ENCODE results near the gene AMOTL2.

Gene AMOTL2

DNA sequence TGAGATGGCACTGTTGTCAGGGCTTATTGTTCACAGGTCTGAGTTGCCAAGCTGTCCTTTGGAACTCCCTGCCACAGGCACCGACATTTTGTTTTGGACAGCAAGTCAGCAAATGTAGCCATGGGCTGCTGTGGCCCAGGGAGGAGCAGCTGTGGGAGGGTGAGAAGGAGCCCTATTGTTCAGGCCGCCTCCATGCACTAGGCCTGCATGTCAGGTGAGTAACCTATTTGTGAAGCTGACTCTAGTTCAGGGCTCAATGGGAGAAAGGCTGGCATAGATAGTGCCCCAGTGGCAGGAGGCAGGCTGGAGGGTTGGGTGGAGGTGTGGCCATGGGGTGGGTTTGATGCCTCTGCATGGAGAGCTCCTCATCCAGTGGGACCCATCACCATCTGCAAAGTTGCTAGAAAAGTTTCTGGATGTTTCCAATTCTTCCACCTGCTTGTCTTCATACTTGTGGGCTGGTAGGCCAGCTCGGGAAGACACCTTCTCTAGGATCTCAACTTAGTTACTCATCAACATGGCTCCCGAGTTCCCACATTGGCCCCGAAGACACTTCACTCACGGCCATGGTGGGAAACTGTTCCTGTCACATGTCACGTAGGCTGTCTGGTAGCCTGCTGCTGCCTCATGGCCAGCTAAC is 19.5 kb downstream of the AMOTL2 start:
- DNase-seq (ENCODE audit: insufficient read length) (no peak), FAIRE-seq (no peak)
- no peak for TF ChIP-seq POLR2AphosphoS5 (IDR thresholded peaks at IDR 0.05; ENCODE audit: low read depth, low read length)
- TF ChIP-seq TAF1 (IDR thresholded peaks at IDR 0.05; ENCODE audit: borderline replicate concordance, low read depth, low read length), result no peak
- no peak for TF ChIP-seq POLR2A (IDR thresholded peaks at IDR 0.05; ENCODE audit: low read depth, low read length)

DNA sequence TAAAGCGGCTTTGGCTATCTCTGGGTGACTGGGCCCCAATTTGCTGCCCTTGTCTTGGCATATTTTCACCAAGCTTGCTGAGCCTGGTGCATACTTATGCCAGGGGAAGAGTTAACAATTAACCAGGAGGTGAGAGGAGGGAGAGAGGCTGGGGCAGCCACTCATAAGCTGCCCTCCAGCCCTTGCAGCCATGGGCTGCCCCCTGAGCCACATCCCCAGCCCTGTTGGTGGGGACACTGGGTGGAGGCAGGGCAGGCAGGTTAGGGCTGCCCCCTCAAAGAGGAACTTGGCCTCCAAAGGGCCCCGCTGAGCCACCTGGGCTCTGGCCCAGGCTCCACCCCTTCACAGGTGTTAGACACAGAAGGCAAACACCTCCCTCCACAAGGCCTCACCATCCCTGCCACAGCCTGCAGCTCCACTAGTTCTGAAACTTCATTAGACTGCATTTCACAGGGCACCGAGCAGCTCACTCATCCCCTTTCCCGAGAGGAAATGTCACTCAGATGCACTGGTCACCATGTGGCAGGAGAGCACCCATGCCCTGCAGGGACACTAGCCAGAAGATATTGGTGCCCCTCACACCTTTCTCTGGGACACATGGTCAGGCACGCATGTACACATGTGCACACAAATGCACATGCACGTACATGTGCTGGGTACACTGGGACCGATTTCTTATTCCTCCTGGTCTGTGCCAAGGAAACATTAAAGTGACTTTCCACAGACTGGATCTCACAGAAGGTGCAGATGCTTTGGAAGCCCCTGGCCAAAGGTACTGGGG is 20.2 kb downstream of the AMOTL2 start:
- DNase-seq (ENCODE audit: insufficient read length), result no peak
- FAIRE-seq, result no peak
- no peak for TF ChIP-seq POLR2A (IDR thresholded peaks at IDR 0.05; ENCODE audit: low read depth, low read length)
- no peak for TF ChIP-seq TAF1 (IDR thresholded peaks at IDR 0.05; ENCODE audit: borderline replicate concordance, low read depth, low read length)
- TF ChIP-seq POLR2AphosphoS5 (IDR thresholded peaks at IDR 0.05; ENCODE audit: low read depth, low read length), result no peak

DNA sequence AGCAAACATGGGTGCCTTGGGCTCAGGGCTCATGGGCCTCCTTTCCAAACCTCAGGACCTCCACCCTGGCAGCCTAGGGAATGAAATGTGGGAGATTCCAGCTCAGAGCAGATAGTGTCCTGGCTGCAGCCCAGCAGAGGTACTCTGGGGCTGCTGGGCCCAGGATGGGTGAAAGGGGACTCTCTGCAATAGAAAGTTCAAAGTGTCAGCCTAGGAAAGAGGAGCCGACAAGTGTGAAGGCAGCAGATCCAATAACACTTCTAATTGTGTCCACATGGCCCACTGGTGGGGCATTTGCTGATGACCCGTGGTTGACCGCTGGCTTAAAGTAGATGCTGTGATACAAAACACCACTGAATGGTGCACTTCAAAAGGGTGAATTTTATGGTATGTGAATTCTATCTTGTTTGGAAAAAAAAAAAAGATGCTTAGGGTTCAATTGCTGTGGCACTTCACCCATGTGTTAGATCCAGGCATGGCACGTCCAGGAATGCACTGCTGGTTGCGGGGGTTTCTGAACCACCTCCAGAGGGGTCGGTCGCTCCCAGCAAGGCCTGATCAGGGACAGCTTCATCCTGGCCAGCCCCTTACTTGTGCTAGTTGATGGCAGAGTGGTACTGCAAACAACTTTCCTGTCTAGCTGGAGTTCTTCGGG is 20.9 kb downstream of the AMOTL2 start:
- DNase-seq (ENCODE audit: insufficient read length) (no peak), FAIRE-seq (no peak)

DNA sequence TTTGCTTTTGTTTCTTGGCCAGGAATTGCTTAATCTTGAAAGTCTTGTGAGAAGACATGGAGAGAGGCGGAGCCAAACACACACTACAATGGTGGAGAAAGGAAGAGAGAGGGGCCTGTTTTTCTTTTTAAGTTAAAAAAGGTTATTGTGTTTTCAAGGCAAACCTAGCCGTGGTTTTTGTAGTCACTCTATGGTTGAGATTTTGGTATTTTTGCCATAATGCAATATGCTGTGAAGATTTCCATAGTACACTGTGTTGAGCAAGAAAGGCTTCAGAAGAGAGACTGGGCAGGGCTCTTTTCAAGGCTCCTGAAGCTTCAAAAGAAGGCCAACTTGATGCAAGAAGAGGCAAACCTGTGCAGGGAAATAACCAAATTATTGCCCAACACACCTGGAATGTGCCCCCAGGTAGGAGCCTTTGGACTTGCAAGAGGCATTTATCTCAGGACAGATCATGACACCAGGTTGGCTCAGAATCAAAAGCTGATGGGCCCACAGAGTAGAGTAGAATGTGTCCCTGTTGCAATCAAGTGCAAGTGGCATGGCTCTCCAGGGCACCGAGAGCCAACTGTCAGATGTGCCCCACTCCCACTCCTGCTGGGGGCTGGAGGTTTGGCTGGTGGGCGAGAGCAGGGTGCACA is 22.1 kb downstream of the AMOTL2 start:
- TF ChIP-seq POLR2A (IDR thresholded peaks at IDR 0.05; ENCODE audit: low read depth, low read length), result no peak
- no peak for TF ChIP-seq POLR2AphosphoS5 (IDR thresholded peaks at IDR 0.05; ENCODE audit: low read depth, low read length)
- TF ChIP-seq TAF1 (IDR thresholded peaks at IDR 0.05; ENCODE audit: borderline replicate concordance, low read depth, low read length), result no peak
- DNase-seq (ENCODE audit: insufficient read length) (no peak), FAIRE-seq (no peak)

More for the DNA sequence above, 20.9 kb downstream of the AMOTL2 start:
- TF ChIP-seq POLR2AphosphoS5 (IDR thresholded peaks at IDR 0.05; ENCODE audit: low read depth, low read length) (no peak), POLR2A (IDR thresholded peaks at IDR 0.05; ENCODE audit: low read depth, low read length) (no peak)

DNA sequence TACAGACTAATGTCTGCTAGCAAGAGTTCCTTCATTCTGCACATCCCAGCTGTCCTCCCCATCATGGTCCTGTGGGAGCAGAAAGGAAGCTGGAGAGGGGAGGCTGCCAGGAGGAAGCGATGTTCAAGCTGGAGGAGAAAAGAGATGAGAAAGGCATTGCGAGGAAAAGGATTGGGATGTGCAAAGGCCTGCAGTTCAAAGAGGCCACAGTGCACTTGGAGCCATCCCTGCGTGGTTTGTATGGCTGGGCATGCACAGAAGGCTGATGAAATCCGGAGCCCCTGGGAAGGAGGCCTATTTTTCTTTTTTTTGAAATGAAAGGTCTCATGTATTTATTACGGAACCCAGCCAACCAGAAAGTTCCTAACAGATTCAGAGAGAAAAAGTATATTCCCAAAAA is 22.8 kb downstream of the AMOTL2 start:
- TF ChIP-seq POLR2A (IDR thresholded peaks at IDR 0.05; ENCODE audit: low read depth, low read length) (no peak), TAF1 (IDR thresholded peaks at IDR 0.05; ENCODE audit: borderline replicate concordance, low read depth, low read length) (no peak), POLR2AphosphoS5 (IDR thresholded peaks at IDR 0.05; ENCODE audit: low read depth, low read length) (no peak)
- DNase-seq (ENCODE audit: insufficient read length), result no peak
- no peak for FAIRE-seq

DNA sequence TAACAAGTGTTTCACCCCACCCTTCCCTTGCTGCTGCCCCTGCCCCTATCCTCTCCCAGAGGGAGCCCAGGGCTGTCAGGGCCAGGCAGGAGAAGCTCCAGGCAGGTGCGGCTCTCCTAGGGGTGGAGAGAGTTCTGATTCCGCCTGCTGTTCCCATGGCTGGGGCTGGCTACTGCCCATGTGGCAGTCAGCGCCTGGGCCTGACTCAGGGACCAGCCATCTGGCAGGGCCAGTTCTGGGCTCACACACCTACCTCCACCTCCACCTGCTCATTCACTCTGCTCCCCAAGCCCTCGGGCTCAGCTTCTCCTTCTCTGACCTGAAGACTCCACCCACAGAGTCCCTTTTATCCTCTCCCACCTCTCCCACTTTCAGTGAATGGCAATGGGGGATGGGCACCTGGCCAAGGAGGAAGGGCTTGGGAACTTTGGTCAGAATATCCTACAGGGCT is 23.4 kb downstream of the AMOTL2 start:
- TF ChIP-seq TAF1 (IDR thresholded peaks at IDR 0.05; ENCODE audit: borderline replicate concordance, low read depth, low read length), result no peak
- no peak for TF ChIP-seq POLR2AphosphoS5 (IDR thresholded peaks at IDR 0.05; ENCODE audit: low read depth, low read length)
- TF ChIP-seq POLR2A (IDR thresholded peaks at IDR 0.05; ENCODE audit: low read depth, low read length), result no peak
- DNase-seq (ENCODE audit: insufficient read length) (no peak), FAIRE-seq (no peak)

DNA sequence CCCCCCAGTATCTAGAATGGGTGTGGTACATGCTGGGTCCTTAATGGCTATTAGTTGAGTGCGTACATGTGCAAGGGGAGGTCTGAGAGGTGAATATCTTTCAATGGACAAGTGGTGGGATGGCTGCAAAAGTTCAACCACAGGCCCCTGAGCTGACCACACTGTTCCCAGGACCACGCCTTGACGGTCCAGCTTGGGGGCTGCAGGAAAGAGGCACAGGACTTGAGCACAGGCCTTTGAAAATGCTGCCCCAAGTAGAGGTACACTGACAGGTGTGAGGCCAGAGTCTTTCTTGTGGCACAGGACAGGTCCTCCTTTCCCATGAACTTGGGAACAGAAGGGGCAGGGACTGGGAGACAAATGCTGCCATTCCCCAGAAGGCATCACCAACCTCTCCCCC is 24.0 kb downstream of the AMOTL2 start:
- DNase-seq (ENCODE audit: insufficient read length), result no peak
- TF ChIP-seq POLR2A (IDR thresholded peaks at IDR 0.05; ENCODE audit: low read depth, low read length), result no peak
- TF ChIP-seq POLR2AphosphoS5 (IDR thresholded peaks at IDR 0.05; ENCODE audit: low read depth, low read length), result no peak
- TF ChIP-seq TAF1 (IDR thresholded peaks at IDR 0.05; ENCODE audit: borderline replicate concordance, low read depth, low read length), result no peak
- FAIRE-seq, result no peak

DNA sequence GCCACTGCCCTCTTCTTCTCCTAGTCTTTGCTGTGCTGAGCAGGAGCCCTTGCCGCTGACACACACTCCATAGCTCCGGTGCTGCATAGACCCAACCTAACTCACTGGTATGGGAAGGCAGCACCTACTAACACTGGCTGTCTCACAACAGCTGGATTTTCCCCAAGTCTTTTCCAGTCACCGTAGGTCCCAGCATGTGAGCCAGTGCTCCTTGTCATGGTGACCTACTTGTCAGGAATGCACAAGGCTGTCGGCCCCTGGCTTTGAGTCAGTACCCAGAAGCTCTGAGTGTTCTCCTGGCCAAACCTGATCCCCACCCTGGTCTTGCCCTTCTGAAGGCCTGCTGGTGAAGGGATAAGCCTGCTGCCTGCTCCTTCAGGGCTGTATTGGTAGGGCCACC is 25.7 kb downstream of the AMOTL2 start:
- TF ChIP-seq TAF1 (IDR thresholded peaks at IDR 0.05; ENCODE audit: borderline replicate concordance, low read depth, low read length) (no peak), POLR2A (IDR thresholded peaks at IDR 0.05; ENCODE audit: low read depth, low read length) (no peak), POLR2AphosphoS5 (IDR thresholded peaks at IDR 0.05; ENCODE audit: low read depth, low read length) (no peak)
- FAIRE-seq, result no peak
- DNase-seq (ENCODE audit: insufficient read length), result no peak

DNA sequence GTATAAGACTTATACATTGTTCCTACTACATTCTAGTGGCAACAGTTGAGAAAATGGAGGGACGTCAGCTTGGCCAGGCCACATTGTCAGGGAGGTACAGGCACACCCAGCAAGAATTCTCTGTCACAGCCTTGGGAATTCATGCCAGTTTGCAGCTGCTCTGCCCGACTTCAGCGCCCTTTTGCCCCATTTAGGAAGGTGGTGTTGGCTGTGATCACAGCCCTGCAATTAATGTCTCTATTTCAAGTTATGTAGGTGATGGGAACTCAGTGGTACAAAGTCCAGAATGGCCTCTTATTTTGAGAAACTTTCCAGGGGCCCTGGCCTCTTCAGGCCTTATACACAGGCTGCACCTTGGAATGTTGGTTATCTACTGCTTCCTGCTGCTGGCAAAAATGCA is 26.7 kb downstream of the AMOTL2 start:
- TF ChIP-seq POLR2AphosphoS5 (IDR thresholded peaks at IDR 0.05; ENCODE audit: low read depth, low read length), result no peak
- TF ChIP-seq POLR2A (IDR thresholded peaks at IDR 0.05; ENCODE audit: low read depth, low read length), result no peak
- no peak for TF ChIP-seq TAF1 (IDR thresholded peaks at IDR 0.05; ENCODE audit: borderline replicate concordance, low read depth, low read length)
- DNase-seq (ENCODE audit: insufficient read length), result no peak
- no peak for FAIRE-seq

DNA sequence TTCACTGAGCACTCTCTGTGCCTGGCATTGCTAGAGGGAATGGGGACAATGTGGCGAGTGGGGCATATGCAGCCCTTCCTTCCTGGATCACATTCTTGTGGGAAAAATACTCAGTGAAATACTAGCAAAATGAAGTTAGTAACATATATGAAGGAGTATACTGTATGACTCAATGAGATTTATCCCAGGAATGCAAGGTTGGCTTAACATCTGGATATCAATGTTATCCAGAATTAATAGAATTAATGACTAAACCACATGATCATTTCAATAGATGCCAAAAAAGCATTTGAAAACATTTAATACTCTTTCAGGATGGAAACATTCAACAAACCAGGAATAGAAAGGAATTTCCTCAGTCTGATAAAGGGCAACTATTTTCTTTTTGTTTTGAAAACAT is 27.5 kb downstream of the AMOTL2 start:
- DNase-seq (ENCODE audit: insufficient read length) (no peak), FAIRE-seq (no peak)

DNA sequence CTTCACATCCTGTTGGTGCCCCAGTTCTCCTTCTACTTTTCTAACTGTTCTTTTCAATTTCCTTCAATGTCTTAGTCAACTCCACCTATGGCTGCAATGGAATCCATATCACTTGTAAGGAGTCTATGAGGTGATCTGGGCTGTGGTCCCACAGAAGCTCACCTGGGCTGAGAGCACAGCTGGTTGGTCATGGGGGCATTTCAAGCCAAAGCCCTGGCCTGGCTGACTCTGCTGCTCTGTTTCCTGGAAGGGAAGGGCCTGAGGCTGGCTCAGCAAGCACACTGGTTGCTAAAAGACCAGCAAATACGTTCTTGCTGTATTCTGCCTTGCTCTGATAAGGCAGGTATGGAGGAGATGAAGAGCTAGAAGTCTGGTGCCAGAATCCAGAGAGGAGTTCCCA is 29.0 kb downstream of the AMOTL2 start:
- DNase-seq (ENCODE audit: insufficient read length) (no peak), FAIRE-seq (no peak)
- TF ChIP-seq POLR2A (IDR thresholded peaks at IDR 0.05; ENCODE audit: low read depth, low read length), result no peak
- no peak for TF ChIP-seq TAF1 (IDR thresholded peaks at IDR 0.05; ENCODE audit: borderline replicate concordance, low read depth, low read length)
- TF ChIP-seq POLR2AphosphoS5 (IDR thresholded peaks at IDR 0.05; ENCODE audit: low read depth, low read length), result no peak

More for the DNA sequence above, 27.5 kb downstream of the AMOTL2 start:
- TF ChIP-seq TAF1 (IDR thresholded peaks at IDR 0.05; ENCODE audit: borderline replicate concordance, low read depth, low read length) (no peak), POLR2A (IDR thresholded peaks at IDR 0.05; ENCODE audit: low read depth, low read length) (no peak), POLR2AphosphoS5 (IDR thresholded peaks at IDR 0.05; ENCODE audit: low read depth, low read length) (no peak)
